ENCODE results near the gene ARID1B. TPM values are rescaled to one million over a fixed set of nuclear protein-coding genes. Genes with fewer than 3 reads are reported as not detected.

Gene ARID1B
- total and polyA plus RNA-seq, 10 of the 15 experiments (the other 5 are each of a cell fraction or from before 2014, with no cell fraction given) = 24.7 to 133 (median 54.6) TPM

GRCh38 chr6:157226026-157226625, 448.9 kb downstream of the ARID1B start (continued):
- TF ChIP-seq, protein P1, sequence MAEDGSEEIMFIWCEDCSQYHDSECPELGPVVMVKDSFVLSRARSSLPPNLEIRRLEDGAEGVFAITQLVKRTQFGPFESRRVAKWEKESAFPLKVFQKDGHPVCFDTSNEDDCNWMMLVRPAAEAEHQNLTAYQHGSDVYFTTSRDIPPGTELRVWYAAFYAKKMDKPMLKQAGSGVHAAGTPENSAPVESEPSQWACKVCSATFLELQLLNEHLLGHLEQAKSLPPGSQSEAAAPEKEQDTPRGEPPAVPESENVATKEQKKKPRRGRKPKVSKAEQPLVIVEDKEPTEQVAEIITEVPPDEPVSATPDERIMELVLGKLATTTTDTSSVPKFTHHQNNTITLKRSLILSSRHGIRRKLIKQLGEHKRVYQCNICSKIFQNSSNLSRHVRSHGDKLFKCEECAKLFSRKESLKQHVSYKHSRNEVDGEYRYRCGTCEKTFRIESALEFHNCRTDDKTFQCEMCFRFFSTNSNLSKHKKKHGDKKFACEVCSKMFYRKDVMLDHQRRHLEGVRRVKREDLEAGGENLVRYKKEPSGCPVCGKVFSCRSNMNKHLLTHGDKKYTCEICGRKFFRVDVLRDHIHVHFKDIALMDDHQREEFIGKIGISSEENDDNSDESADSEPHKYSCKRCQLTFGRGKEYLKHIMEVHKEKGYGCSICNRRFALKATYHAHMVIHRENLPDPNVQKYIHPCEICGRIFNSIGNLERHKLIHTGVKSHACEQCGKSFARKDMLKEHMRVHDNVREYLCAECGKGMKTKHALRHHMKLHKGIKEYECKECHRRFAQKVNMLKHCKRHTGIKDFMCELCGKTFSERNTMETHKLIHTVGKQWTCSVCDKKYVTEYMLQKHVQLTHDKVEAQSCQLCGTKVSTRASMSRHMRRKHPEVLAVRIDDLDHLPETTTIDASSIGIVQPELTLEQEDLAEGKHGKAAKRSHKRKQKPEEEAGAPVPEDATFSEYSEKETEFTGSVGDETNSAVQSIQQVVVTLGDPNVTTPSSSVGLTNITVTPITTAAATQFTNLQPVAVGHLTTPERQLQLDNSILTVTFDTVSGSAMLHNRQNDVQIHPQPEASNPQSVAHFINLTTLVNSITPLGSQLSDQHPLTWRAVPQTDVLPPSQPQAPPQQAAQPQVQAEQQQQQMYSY (CRISPR knock-in tag; IDR thresholded peaks at IDR 0.05) = no peak
- TF ChIP-seq CHD4 (IDR thresholded peaks at IDR 0.05) (no peak), ZZZ3 (IDR thresholded peaks at IDR 0.05; ENCODE audit: control insufficient read depth, insufficient read length, low read depth) (no peak), RELA (IDR thresholded peaks at IDR 0.05; ENCODE audit: borderline replicate concordance, partially characterized antibody) (no peak), MXI1 (IDR thresholded peaks at IDR 0.05; ENCODE audit: low read depth, low read length) (no peak), CBX3 (IDR thresholded peaks at IDR 0.05; ENCODE audit: borderline replicate concordance, low read depth) (no peak), SIX5 (IDR thresholded peaks at IDR 0.05; ENCODE audit: low read depth, low read length, severe bottlenecking) (no peak), MTA3 (IDR thresholded peaks at IDR 0.05; ENCODE audit: borderline replicate concordance, low read length) (no peak), CREM (IDR thresholded peaks at IDR 0.05; ENCODE audit: low read depth) (no peak)
- TF ChIP-seq, protein P2, sequence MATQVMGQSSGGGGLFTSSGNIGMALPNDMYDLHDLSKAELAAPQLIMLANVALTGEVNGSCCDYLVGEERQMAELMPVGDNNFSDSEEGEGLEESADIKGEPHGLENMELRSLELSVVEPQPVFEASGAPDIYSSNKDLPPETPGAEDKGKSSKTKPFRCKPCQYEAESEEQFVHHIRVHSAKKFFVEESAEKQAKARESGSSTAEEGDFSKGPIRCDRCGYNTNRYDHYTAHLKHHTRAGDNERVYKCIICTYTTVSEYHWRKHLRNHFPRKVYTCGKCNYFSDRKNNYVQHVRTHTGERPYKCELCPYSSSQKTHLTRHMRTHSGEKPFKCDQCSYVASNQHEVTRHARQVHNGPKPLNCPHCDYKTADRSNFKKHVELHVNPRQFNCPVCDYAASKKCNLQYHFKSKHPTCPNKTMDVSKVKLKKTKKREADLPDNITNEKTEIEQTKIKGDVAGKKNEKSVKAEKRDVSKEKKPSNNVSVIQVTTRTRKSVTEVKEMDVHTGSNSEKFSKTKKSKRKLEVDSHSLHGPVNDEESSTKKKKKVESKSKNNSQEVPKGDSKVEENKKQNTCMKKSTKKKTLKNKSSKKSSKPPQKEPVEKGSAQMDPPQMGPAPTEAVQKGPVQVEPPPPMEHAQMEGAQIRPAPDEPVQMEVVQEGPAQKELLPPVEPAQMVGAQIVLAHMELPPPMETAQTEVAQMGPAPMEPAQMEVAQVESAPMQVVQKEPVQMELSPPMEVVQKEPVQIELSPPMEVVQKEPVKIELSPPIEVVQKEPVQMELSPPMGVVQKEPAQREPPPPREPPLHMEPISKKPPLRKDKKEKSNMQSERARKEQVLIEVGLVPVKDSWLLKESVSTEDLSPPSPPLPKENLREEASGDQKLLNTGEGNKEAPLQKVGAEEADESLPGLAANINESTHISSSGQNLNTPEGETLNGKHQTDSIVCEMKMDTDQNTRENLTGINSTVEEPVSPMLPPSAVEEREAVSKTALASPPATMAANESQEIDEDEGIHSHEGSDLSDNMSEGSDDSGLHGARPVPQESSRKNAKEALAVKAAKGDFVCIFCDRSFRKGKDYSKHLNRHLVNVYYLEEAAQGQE (IDR thresholded peaks at IDR 0.05; ENCODE audit: low read depth, low read length) = no peak

Measured in GM12878 (cell line).